NCI-H1105 (cell line): ENCODE data around the gene UBE2I.
"Not testable (repeated sequence)": the region's sequence is repeated elsewhere in the genome, so short reads cannot be mapped to it uniquely, and the experiment has no call there.

Source experiments
- DNase-seq: peaks from one replicate; lab custom pipeline; 2025; lab: John Stamatoyannopoulos, UW

UBE2I gene

DNA sequence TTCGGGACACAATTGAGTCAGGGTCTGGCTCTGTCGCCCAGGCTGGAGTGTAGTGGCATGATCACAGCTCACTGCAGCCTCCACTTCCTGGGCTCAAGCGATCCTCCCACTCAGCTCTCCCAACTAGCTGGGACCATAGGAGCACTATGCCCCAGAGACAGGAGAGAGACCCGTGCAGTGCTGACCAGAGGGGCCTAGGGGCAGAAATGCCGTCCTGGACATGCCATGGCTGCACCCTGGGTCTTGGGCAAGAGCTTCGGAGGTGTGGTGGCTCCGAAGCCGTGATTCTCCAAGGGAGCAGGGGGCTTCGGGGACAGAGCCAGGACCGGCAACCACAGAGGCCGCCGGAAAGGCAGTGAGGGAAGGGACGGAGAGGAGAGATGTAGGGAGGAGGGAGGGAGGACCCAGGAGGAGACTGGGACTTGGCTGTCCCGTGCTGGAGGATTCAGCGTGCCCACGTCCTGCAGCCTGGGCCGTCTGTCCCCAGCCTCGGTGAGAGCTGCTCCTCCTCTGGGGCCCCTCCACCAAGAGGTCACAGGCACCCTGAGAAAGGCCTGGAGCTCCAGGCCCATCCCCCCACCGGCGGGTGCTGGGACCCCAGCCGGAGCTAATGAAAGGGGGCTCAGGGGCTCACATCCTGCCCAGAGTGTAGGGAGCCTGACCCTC, 31.7 kb upstream of the UBE2I start:
- no peak for DNase-seq

DNA sequence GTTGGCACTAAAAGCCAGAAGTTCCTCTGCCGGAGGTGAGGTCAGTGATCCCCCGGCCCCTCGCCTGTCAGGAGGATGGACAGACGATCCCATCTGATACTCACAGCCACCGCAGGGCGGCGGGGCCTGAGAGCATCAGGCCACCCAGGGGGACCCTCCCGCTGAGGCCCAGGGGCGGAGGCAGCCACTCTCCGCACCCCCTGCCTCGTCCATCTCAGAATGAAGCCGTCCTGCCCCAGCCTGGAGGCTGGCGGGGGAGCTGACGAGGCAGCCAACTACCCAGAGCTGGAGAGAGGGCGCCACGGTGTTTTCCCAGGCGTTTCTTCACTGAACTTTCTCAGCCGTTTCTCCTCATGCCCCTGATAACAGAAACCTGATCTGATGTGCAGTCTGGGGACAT, 31.0 kb upstream of the UBE2I start:
- DNase-seq: no peak

DNA sequence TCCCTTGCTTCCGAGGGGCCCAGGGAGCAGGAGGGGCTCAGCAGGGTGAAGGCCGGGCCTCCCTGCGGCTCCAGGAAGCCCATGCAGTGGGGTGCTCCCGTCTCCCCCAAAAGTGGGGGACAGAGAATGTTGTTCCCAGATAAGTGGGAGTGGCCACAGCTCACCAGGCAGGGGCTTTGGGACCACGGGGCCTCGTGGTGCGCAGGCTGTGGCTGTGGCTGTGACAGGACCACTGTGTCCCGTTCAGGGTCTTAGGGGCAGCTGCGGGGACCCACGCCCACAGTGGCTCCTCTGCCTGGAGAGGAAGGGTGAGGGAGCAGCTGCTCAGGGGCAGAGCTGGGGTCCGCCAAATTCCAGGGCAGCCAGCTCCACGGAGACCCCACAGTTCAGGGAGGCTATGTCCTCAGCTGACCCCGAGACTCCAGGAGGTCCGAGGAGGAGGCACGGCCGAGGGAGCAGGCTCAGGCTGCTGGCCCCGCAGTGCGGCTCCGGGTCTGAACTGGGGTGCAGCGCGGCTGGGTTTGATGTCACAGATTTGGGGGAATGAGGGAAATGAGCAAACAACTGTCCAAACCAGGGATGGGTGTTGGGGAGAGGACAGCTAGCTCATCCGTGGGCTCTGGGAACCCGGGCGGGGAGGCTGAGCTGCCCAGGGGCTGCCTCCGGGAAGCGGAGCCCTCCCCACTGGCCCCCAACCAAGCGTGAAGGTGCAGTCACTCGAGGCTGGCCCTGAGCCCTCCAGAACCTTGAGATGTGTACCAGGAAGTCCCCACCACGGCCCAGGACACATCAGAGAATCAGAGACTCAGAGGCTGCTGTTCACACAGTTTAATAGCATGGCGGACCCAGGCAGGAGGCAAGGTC, 30.1 kb upstream of the UBE2I start:
- DNase-seq: no peak

DNA sequence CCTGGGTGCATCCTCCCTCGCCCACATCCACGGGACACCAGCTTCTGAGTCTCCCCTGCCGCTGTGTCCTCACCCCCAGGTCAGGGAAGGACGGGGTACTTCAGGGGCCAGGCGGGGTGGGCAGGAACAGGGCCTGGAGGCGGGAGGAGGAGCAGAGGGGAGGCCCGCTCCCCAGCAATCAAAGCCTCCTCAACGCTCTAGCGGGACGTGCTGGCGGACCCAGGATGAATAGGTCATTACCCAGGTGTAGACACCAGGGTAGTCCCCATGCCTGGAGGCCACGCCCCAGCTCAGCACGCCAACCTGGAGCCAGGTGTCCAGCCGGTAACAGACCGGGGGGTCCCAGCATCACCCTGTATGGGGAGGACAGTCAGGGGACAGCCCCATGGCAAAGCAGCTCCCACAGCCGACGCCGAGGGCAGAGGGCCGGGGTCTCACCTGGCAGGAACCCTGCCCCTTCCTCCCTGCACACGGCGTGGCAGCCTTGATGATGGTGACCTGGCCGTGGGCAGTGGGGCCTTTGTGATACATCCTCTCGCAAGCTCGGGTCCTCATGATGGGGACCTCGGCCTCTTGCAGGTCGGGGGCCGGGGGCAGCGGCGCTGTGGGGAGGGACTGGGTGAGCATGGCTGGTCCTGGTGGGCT, 29.4 kb upstream of the UBE2I start:
- DNase-seq: no peak

DNA sequence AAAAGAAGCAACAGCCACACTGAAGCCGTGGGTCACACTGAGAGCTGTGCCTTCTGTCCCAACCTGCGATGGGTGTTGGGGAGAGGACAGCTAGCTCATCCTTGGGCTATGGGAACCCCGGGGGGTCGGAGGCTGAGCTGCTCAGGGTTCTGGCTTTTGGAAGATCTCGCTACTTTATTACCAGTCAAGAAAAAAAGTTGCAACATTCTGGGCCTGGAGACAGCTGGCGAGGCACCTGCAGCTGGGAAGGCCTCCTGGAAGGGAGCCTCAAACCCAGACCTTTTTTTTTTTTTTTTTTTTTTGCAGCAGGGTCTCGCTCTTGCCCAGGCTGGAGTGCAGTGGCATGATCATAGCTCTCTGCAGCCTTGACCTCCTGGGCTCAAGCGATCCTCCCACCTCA, 28.7 kb upstream of the UBE2I start:
- no peak for DNase-seq

DNA sequence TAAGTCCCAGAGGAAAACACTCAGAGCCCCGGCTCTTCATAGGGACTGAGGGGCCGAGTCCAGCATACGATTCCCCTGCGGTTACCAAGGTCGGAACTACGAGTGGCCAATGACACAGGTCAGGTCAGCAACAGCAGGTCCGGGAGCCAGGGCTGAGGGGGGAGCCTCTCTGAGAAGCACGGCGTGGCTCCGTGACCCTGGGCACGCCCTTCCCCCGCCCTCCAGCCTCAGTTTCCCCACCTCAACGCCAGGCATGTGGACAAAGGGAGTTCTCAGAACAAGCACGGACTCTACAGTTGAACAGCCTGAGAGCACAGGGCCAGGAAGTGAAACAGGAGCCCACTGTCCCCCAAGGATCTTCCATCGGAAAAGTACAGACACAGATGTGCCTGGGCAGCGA, 27.9 kb upstream of the UBE2I start:
- DNase-seq: no peak

DNA sequence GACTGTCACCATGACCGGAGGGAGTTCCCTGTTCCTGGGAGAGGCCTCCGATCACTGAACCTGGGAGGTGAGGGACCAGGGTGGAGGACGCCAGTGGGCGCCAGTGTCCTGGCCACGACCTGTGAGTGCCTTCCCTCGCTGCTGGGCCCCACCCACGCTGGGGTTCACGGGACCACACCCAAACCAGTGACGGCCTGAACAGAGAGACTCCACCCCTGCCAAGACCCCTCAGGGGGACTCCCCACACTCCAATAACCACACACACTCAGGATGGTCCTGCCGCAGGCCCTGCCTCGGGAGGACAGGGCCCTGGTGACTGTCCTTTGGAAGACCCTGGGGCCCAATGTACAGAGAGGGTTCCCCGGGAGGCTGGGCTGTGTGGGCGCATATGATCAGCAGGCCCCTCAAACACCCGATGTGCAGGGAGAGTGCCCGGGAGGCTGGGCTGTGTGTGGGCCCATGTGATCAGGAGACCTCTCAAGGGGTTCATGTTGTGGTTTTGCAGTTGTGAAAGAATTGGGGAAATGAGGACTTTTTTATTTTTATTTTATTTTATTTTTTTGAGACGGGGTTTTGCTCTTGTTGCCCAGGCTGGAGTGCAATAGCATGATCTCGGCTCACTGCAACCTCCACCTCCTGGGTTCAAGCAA, 27.0 kb upstream of the UBE2I start:
- no peak for DNase-seq

DNA sequence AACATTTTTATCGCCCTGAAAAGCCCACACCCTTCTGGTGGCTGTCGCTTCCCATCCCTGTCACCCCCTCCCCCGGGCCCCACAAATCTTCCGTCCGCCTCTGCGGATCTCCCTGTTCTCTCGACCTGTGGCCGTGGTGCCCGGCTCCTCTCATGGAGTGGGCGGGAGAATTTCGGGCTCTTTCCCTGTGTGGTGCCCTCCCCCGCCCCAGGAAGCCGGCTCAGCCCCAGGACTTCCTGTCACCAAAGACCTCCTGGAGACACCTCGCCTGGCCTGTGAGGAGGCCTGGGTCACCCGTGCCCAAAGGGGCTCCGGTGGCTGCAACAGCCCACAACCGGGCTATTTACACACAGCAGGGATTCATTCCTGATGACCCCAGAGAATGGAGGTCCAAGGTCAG, 26.1 kb upstream of the UBE2I start:
- DNase-seq: no peak

DNA sequence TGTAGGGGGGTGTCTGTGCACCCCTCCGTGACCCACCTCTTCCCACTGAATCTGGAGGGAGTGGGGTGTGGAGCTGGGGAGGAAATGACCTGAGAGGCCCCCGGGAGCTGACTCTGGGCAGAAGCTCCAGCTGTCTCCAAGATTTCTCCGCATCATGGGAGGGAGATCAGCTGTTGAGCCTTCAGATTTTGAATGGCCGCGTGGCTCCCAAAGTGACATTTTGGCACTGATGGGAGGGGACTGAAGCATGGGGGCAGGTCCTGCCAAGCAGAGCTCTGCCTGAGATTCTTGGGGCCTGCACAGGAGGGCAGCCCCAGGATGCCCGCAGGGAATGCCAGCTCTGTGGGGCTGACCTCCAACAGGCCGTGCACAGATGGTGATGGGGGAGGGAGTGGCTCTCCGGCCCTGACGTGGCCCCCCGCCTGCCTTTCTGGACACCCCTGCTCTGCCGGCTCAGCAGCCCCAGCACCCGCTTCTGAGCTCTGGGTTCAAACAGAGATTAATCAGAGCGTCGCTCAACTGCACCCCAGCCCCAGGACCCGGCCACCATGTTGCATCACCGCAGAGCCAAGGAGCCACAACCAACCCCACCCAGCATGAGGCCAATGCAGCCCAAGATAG, 25.3 kb upstream of the UBE2I start:
- no peak for DNase-seq

DNA sequence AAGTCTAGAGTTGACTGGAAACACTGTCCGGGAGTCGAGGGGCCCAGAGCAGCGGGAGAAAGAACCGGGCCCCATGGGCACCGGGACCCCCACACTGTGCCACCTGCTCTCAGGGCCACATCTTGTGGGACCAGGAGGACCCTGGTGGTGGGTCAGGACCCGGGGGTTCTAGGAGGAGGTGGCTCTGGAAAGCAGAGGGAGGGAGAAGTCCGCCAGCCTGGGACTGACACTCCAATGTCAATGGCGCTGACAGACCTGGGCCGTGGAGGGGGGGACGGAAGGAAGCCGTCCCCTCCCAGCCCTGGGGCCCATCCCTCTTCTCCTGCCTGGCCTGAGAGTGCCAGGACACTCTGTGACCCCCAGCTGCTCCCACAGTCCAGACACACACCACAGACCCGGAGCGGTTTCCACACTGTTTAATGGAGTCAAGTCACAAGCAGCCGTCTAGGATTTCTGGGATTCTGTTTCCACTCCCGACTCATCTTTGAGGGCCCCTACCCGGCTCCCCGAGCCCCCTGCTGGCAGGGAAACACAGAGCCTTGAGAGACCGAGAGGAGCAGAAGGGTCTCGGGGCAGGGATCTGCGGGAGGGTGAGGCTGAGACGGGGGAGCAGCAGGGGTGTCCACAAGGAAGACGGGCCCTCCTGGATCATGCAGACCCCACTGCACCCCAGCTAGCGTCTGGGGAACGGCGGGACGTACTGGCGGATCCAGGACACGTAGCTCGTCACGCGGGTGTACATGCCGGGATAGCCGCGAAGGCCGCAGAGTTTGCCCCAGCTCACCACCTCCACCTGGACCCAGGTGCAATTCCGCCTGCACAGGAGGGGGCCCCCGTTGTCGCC, 23.5 kb upstream of the UBE2I start:
- DNase-seq: no peak

DNA sequence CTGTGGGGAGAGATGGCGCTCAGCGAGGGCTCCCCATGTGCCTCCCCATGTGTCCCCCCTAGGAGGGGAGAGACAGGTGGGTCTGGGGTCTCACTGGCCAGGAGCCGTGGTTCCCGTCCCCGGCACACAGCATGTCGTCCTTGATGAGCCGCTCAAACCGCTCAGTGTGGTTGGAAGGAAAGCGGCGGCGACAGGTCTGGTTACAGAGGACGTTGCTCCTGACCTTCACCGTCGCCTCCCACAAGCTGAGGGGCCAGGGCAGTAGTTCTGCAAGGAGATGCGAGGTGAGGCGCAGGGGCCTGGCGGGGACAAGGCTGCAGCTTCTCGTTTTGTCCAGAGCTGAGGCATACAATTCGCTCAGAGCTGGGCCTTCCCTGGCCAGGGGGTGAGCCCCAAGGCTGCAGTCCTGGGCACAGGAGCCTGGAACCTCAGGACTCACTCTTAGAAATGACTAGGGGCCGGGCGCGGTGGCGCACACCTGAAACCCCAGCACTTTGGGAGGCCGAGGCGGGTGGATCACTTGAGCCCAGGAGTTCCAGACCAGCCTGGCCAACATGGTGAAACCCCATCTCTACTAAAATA, 22.8 kb upstream of the UBE2I start:
- no peak for DNase-seq

DNA sequence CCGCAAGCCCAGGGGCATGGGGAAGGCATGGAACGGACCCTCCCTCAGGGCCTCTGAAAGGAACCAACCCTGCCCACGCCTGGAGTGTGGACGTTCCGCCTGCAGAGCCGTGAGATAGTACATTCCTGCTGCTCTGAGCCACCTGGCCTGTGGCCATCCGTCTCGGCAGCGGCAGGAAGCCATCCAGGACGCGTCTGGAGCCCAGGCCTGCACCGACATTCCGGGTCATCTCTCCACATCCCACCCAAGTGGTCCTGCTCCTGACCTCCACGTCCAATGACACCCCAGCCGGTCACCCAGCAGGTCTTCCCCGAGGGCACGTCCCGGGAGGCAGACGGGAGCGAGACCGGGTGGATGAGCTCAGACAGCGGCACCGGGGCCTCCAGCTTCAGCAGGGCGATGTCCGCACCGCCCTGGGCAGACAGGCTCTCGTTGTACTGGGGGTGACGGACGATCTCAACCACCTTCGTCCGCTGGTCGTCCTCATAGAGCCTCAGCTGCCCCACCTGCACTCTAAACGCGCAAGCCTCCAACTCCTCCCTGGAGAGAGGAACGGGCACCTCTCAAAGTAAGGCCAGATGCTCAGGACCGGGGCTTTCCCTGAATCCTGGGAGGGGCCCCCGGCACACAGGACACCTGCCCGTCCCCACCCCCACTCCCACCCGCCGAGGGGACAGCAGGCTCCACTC, 21.3 kb upstream of the UBE2I start:
- no peak for DNase-seq

DNA sequence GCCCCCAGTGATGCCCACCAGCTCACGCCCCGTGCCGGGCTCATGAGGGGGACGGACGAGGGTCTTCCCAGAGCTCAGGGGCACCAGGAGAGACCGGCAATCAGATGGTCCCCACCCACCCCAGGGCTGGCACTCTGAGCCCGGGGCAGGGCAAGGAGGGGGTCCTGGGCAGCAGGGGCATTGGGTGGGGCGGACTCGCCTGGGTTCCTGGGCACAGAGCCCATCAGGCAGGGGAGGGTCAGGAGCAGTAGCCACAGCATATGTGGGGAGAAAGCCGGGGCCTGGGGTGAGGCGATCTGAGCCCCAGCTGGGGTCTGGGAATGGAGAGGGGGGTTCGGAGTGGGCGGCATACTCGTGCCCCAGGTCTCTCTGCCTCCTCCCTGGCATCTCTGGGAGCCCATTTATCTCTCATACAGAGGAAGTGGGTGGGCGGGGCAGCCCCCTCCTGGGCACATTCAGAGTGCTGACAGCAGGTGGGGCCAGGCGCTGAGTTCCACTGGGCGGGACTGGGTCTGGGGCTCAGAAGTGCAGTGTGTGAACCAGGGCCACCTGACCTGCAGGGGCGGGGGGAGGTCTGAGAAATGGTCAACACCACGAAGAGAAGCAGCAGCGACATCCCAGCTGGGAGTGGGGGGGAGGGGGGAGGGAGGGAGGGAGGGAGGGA, 20.5 kb upstream of the UBE2I start:
- DNase-seq: no peak

DNA sequence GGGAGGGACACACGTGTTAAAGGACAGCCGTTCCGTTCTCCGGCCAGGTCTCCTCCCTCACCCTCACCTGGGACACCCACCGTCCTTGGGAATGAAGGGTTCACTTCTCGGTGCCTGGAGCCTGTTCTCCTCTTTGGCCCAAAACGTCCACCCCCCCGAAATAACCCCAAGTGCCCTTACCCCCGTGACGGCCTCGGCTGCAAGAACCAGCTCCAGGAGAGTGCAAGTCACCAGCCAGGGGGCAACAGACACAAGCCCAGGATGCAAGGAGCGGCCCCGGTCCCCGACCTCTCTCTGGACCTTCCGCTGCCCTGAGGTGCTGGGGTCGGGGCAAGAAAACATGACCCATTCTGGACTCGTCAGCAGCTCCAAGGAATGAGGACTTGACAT, 20.0 kb upstream of the UBE2I start:
- no peak for DNase-seq

DNA sequence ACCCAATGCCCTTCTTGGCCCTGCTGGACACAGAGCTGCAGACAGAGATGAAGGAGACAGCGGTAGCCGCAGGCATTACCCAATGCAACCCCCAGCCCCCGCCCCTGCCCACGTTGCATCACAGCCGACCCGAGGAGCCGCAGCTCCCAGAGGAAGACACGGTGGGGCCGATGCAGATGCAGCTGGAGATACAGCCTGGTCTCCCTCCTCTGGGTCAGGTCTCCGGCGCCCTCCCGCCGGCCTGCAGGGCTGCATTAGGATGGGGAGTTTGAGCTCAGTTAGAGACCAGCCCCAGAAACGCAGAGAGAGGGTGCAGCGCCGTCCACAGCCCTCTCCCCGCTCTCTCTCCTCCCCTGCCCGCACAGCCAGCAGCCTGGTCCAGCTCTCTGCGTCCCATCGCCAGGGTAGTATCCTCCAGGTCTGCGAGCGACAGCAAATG, 19.4 kb upstream of the UBE2I start:
- no peak for DNase-seq

DNA sequence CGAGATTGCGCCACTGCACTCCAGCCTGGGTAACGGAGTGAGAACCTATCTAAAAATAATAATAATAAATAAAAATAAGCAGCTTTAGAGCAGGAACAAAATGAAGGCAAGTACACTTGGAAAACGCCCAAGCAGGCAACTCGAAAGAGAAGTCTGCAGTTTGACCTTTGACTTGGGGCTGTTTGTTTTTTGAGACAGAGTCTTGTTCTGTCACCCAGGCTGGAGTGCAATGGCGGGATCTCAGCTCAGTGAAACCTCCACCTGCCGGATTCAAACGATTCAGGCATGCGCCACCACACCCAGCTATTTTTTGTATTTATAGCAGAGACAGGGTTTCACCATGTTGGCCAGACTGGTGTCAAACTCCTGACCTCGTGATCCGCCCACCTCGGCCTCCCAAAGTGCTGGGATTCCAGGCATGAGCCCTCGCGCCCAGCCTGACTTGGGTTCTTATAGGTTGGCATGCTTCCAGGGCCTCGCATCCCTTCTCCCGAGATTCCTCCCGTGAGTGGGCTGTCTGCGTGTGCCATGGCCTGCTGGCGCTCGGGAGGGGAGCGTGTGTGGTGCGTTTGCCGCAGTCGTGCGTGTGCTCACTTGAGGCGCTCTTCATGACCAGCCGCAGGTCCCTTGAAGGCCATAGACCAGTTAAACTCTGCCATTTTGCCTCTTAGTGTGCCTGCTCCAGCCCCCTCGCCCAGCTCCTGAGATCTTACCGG, 18.4 kb upstream of the UBE2I start:
- DNase-seq: peak; percentile 15

DNA sequence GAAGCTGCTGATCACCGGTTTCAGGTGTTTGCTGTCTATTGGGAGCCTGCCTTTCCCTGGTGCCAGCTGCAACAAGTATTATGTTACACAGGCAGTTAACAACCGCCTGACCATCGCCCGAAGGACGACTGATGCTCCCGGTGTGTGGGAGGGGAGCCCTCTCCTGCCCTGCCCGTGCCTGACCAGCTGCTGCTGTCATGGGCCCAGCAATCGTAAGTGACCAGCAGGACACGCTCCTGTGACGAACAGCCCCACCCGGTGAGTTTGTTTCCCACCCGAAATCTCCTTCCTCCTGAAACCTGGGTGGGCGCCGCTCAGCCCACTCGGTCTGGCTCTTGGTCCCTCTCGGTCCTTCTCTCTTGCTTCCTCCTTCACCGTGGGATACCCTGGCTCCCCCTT, 17.9 kb upstream of the UBE2I start:
- DNase-seq: peak; percentile 31

DNA sequence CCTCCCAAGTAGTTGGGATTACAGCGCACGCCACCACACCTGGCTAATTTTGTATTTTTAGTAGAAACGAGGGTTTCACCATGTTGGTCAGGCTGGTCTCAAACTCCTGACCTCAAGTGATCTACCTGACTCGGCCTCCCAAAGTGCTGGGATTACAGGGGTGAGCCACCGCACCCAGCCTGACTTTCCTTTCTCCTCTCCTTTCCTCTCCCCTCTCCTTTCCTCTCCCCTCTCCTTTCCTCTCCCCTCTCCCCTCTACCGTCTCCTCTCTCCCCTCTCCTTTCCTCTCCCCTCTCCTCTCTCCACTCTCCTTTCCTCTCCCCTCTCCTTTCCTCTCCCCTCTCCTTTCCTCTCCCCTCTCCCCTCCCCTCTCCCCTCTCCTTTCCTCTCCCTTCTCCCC, 17.2 kb upstream of the UBE2I start:
- DNase-seq: not testable (repeated sequence)

DNA sequence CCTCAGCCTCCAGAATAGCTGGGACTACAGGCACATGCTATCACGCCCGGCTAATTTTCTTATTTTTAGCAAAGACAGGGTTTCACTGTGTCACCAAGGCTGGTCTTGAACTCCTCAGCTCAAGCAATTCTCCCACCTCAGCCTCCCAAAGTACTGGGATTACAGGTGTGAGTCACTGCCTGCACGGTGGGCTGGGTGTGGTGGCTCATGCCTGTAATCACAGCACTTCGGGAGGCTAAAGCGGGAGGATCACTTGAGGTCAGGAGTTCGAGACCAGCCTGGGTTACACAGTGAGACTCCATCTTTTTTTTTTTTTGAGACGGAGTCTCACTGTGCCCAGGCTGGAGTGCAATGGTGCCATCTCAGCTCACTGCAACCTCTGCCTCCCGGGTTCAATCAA, 16.6 kb upstream of the UBE2I start:
- DNase-seq: not testable (repeated sequence)
